NCI-H774 (cell line): ENCODE data around the gene TBC1D2B.

Experiments
- DNase-seq: peaks from one replicate; lab custom pipeline; 2025; lab: John Stamatoyannopoulos, UW

The TBC1D2B gene

DNA sequence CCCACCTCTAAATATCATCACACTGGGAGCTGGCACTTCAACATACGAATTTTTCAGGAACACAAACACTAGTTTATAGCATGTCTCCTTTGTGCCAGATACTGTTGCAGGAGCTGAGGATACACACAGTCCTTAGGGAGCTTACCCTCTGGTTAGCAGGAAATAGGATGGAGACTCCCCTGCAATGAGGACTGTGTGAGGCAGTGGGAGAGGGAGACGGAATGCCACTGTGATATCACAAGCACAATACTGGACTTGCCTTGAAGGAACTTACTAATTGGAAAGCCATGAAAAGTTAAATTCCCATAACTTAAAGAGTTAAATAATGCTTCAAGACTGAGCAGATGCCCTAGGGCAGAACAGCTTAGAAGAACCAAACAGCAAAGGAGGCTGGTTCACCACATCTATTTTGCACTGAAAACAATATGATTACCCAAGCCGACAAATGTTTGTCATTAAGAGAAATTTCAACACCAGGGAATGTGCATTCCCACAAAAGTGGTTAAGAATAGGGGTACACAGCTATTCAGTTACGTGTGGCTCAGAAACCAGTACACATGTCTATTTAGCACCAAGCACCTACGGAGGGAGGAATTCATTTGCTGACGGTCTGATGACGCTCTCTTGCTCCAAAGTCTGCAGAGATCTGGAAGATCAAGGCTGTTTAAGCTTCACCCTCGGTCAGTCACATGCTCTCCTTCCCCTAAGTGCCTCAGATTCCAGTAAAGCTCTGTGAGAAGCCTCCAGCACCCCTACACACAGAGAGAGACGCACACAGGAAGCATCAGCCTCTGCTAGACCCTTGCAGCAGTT lies 5.2 kb downstream of the TBC1D2B start:
- no peak for DNase-seq

DNA sequence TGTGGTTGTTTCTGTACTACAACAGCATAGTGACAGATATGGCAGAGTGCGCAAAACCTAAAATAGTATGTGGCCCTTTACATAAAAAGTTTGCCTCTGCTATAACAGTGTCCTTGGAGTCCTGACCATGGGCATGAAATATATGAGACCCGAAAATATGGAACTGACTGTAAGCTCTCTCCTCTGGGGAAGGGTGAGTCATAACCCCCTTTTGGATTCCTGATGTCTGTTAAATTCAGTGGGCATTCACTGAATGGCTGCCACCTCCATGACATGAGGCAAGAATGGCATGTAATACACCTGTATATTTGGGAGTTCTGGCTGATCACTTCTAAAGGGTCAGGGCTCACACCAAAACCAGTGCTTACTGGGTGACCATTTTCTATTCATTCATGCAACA lies 6.1 kb downstream of the TBC1D2B start:
- DNase-seq: no peak

DNA sequence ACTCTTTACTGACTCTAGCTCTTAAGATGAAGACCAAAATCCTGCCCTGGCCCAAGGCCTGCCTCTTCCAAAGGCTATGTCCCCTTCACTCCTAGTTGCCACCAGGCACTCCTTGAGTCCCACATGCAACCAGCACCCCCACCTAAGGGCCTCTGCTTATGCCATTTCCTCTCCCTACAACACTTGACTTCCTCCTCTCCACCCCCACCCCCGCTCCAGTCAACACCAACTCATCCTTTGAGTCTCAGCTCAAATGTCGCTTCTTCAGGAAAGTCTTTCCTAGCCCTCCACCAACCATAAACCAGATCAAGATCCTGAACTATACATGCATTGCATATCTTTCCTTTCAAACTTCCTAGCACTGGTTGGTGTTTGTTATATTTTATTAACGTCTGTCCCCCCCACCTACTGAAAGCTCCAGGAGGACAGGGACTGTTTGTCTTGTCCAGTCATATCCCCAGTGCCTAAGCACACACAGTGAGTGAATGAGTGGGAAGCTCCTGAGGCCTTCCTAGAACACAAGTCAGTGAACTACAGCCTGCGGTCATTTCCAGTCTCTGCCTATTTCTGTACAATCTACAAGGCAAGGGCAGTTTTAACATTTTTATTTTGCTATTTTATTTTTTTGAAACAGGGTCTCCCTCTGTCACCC lies 7.3 kb downstream of the TBC1D2B start:
- DNase-seq: no peak

DNA sequence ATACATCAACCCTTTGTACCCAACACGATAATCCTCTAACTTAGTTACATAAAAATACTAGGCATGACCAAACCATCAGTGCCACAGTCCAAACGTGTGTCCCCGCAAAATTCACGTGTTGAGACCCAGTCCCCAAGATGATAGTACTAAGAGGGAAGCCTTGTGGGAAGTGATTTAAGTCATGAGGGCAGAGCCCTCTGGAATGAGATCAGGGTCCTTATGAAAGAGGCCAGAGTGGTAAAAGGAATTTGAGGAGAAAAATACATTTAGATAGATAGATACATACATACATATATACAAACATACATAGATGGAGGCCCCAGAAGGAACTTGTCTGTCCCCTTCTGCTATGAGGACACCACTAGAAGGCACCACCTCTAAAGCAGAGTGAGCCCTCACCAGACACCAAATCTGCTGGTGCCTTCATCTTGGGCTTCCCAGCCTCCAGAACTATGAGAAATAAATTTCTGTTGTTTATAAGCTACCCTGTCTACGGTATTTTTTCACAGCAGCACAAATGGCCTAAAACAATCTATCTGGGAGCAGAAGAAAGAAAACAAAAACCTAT lies 8.0 kb downstream of the TBC1D2B start:
- no peak for DNase-seq

DNA sequence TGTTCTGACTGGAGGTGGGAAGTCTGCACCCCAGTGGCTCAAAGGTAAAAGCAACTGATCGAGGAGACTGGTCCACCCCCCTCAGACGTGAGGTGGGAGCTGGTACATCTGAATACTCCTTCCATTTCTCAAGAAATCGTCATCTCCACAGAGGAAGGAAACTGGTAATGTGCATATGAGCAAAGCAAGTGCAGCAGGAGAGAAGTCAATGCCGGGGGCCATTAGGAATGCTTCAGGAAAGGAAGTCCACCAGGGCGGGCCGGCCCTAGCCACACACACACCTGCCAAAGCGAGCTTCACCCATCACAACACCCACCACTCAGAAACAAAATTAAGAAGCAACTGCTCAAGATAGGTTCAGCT lies 8.5 kb downstream of the TBC1D2B start:
- DNase-seq: no peak

DNA sequence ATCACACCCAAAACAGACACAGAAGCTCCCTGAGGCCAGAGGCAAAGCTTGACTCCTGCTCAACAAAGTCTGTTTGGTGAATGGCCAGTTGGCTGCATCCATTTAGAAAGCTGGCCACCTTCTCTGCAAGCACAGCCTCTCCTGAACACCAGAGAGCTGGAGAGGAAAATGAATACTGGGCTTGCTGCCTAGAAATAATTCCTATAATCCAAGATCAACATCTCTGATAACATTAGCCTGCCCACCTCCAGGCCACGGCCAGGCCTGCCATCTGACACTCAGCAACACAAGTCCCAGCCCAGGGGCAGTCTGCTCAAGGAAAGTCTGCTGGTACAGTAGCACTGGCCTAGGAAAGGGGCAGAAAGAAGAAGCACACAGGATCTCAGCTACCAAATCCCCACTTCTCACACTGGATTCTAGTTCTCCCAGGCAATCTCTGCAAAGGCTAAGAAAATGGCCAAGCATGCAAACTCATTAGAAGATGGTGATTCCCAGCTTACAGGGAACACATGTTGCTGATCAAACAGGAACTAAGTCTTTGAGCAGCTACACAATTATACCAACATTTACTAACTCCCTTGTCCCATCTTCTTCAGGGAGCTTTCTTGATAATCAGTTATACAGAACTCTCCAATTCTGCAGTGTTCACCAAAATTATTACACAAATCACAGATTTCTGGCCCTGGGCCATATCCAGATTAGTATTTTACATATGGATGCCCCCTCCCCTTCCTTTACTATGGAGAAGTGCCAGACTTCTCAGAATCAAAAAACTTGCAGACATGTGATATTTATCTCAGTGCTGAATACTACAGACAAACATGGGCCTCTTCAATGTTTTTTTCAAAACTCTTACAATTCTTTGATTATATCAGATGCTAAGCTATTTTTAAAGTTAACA lies 9.9 kb downstream of the TBC1D2B start:
- DNase-seq: no peak

DNA sequence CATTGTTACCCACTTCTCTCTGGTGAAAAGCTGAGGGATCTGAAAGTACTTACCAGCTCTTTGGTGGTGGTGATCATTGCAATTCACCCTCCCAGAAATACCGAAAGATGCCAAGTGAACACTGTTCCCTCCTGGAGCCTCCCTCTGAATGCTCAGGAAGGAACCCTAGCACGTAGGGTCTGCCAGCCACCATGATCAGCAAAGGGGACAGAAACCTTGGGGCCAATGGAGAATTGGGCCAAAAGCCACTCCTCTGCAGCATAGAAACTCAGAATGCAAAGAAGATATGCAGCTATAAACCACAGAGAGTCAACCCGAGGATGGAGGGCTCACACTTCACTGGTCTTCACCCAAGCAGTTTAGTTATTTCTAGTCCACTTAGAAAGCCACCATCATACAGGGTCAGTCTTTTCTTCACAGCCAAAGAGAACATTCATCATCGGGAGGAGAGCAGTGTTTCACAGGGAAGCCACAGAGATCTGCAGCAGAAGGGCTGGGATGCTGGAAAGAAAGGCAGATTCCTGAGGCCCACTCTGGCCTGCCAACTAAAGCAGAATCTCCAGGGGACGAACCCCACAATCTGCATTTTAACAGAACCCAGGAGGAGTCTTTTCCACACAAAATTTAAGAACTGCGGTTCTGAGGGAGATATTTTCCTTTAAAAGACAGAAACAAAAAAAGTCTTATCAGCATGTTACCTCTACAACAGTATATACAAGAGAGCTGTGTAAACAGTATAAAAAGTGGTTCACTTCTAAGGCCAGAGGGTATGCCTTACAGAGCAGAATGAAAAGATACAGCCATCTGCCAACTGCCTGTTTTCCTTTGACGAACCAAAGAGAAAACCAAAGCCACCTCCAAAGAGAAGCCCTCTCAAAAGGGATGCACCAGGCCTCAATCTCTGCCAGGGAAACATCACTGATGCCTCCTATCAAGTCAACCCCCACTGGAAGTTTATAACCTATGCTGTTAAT lies 11.3 kb downstream of the TBC1D2B start:
- DNase-seq: no peak

DNA sequence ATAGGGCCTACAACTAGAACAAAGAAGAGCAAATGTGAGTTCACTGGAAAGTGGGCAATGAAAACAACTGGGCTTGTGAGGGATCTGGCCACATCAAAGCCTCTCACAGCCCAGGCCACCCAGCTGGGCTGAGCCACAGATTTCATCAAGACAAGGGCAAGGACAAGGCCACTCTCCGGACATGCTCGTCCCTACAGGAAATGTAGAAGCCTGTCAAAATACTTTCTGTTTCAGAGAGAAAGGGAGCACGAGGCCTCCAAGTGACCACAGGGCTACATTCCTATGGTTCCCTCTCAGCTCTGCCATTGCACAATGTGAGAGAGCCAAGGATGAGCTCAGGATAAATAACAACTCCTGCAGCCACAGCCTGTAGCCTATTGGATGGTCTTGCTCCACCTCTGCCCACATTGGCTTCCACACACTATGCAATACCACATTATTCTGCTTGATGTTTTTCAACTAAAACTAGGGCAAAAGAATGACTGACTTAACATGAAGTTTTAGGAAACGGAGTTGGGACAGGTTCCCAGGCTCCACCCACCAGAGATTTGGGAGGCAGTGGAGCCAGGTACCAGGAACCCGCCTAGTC lies 12.1 kb downstream of the TBC1D2B start:
- DNase-seq: no peak

DNA sequence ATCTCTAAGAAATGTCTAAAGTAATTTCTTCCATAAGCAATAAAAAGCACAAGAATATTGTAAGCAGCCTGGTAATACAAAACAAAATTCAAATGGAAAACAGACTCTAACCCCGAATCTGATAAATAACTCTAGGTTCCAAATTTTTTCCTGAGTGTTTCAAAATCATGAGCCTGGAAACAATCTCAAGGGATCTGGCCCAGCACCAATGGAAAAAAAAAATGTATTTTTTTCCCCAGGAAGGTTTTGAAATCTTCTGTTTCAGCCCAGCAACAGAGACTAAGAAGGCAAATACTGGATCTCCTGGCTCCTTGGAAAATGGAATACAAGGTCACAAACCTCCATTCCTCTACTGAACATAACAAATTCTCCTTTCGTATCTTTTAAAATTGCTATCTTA lies 13.0 kb downstream of the TBC1D2B start:
- DNase-seq: no peak

DNA sequence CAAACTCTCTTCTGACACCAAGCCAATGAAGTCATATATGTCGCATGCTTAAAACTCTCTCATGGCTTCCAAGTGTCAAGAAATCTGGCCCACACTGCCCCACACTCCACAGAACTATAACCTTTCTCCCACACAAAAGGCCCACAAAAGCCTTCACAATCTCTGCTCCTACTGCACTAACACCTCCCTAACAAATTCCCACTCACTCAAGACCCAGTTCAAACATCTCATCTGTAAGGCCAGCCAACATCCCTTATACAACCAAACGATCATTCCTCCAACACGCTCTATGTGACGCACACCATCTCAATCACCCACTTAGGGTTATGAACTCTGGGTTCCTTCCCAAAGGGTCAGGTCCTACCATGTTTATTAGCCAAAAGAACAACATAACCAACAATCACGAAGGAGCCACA lies 13.5 kb downstream of the TBC1D2B start:
- DNase-seq: no peak

DNA sequence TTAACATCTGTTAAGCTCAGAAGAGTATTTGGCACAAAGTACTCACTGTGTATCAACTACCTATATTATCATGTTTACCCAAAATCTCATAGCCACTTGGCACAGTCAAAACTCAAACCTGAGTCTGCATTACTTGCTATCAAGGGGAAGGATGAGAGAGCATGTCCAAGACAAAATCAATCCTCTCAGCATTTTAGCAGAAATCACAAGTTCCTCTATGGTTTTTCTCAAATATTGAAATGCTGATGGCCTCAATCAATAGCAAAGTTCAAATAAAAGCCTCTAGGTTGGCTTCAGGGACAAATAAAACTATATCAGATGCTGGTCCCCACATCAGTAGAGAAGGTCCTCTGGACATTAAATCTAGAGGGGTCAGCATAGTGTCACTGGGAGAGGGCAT lies 14.3 kb downstream of the TBC1D2B start:
- no peak for DNase-seq

DNA sequence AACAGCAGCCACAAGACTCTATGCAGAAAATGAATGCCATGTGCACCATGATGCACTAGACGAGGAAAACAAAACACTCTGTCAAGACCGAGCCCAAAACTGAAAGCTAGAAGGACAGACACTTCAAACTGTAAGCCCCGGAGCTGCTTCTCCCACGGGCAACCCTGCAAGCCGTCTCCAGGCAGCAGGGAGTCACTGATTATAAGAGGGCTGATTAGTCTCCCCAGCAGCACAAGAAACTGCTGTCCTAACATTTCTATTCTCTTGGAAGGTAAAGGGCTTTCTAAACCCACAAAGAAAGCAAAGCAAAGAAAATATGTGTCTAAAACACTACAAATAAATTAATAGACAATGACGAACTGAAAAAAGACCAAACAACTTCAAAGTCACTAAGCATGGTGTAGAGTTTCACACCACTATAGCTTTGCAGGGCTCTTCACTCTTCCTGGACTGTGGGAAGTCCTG lies 15.5 kb downstream of the TBC1D2B start:
- DNase-seq: no peak

DNA sequence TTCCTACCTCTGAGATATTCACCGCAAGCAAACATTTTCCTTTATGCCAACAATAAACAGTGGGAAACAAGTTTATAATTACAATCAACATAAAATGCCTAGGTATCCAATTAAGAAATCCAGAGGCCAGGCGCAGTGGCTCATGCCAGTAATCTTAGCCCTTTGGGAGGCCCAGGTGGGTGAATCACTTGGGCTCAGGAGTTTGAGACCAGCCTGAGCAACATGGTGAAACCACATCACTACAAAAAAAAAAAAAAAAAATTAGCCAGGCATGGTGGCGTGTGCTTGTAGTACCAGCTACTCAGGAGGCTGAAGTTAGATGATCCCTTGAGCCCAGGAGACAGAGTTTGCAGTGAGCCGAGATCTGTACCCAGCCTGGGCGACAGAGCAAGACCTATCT lies 17.3 kb downstream of the TBC1D2B start:
- no peak for DNase-seq

DNA sequence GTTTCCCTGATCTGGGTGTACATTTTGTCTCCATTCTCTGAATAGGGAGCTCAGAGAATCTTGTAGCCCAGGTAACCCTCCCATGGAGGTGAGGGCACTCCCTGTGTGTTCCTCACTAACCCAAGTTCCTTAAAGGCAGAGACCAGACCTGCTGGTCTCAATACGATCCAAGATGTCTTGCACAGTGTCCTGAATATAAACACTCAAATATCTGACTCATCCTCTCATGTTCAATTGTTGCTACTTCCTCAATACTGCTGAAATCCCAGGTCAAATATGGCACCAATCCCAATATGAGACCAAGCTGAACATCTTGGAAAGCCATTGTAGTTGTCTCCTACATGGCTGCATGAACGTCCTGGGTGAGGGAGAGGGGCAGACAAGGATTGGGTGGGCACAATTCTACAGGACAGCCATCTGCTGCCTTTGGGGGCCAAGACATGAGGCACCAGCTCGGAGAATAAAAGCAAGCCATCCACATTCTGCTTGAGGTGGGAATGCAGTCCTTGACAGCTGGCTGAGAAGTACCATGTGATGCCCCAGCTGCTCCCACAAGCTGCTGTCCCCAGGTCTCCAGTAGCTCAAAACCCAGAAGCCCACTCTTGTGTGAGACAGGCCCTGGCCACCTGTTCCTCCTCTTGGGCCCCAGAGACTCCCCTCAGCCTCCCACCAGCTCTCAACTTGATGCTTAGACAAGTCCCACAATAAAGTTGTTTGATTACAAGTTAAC lies 18.2 kb downstream of the TBC1D2B start:
- no peak for DNase-seq

DNA sequence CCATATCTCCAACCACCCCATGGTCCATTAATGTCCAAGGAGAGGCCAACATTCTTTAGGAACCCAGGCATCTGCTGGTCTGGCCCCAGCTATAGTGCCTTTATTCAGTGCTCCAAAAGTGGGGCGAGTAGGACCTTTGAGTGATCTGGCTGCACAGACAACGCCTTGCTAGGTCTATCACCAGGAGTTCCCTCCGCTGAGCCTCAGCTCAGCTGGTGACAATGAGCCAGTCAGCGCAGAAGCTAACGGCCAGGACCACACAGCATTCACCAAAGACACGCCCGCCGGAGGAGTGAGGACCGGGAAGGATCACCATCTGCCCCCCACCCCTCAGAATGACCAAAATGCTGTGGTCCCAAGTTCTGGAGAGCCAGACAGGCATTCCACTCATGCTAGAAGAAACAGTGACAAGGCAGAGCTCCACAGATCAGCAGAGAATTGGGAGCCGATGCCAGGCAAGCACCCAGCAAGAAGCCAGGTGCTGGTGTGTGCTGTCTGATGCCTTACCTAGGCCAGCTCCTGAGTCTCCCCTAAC lies 19.0 kb downstream of the TBC1D2B start:
- no peak for DNase-seq

DNA sequence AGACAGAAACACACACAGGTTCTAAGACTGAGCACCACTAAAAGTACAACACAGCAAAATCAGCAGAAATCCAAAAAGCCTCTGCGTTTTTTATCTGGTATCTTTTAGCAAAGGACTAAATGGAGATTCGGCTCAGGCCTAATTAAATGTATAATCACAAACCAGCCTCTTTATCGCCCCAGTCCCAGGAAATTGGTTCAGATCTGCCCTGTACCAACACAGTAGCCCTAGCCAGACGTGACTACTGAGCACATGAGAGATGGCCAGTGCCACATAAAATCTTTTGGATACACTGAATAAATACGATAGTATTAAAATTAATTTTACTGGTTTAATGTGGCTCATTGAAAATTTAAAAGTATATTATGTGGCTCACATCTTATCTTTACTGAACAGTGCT lies 19.7 kb downstream of the TBC1D2B start:
- no peak for DNase-seq

DNA sequence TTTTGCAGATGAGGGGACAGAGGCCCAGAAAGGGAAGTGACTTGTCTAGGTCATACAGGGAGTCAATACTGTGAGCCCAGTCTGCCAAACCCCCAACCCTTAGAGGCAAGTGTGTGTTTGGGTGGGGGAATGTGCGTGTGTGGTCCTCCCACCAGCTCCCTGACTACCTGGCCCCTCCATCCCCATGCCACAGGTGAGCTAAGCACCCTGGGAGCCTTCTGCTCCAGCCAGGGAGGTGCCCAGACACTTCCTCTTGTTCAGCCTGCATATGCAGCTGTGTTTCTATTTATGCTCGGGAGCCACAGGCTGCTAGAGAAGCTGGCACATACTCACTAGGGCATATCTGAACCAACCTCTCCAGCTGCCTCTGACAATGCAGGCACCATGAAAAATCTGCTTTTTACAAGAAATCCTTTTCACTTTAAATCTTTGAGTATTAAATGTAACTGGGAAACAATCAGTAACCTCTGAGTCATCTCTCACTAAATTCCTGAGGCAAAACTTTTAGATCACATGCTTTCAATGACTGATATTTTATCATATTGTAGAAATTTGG lies 20.7 kb downstream of the TBC1D2B start:
- DNase-seq: no peak

DNA sequence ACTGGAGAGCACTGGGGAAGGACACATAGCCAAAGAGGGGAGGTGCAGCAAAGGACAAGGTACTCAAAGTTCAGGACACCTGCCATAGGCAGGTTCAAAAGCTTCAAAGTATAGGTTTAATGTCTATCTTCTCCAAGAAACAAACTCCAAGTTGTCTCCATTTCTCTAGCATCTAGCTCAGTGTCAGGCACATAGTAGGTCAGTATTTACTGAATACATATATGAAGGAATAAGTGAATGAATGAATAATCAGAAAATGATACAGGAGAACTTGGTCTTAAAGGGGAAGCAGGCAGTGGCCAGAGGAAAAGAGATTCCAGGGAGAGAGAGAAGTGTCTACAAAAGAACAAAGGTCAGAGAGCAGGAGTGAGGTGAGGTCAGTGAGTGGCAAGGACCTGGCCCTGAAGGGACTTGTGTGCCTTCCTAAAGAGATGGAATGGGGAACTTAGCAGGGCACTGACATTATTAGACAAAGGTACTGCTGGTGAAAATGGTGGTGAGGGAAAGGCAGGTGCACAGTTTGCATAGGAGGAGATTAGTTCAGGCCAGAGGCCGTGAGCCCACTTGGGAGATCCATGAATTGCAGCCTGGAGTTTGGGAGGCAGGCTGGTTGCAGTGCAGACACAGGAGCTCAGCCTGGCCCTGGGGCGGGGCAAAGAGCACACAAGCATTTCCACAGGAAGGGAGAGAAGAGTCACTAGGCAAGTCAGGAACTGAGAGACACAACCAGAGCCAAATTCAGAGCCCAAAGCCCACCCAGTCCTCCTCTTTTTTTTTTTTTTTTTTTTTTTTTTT lies 21.4 kb downstream of the TBC1D2B start:
- no peak for DNase-seq

DNA sequence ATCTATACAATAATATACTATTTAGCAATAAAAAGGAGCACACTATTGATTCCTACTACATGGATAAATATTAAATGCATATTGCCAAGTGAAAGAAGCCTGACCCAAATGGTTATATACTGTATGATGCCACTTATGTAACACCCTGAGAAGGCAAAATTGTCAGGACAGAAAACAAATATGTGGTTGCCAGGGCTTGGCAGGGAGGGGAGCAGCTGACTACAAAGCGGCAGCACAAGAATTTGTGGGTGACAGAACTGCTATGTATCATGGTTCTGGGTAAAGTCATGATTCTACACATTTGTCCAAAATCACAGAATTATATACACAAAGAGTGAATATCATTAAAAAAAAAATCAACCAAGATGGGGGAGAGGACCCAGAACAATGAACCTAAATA lies 22.5 kb downstream of the TBC1D2B start:
- no peak for DNase-seq
